IMR-90 (cell line): ENCODE measurements around the gene CTNNA2. TPM values are rescaled to one million over a fixed set of nuclear protein-coding genes. Genes with fewer than 3 reads are reported as not detected.

Experiments used
- ATAC-seq: fragments of 200-7000 bp; cut with Tn5 transposase; 2 replicates; pipeline ENCODE4 v1.9.1; 2020; ENCODE audit warnings: low read depth, mild to moderate bottlenecking, moderate library complexity
- BruUV-seq: library from RNA; stranded (reverse); fragments of 400-500 nt; replicated peaks from 2 replicates; lab custom pipeline; 2021; lab: Mats Ljungman, UMichigan
- CTCF ChIA-PET: fragments of 300-600 bp; formaldehyde crosslinking; extraction: SDS; loops from one replicate; lab custom pipeline; 2021; ENCODE audit warnings: antibody characterized with exemption; lab: Yijun Ruan, JAX
- POLR2A ChIA-PET: fragments of 300-600 bp; sonication (Branson Sonifier 250); formaldehyde crosslinking; loops from one replicate; lab custom pipeline; 2022; ENCODE audit warnings: antibody characterized with exemption; ENCODE audit not compliant: unreplicated experiment; lab: Charles Lee
- DNase-seq: peaks from one replicate; pipeline ENCODE4 v3.0.0; 2013
- H2AFZ ChIP-seq: replicated peaks from 2 replicates; pipeline ENCODE3; 2013; ENCODE audit warnings: low read length, mild to moderate bottlenecking; ENCODE audit not compliant: poor library complexity
- H2AK5ac ChIP-seq: 2 replicates; pipeline ENCODE4 v1.6.1; 2013; ENCODE audit warnings: low read depth, low read length, inconsistent platforms
- H2AK9ac ChIP-seq: replicated peaks from 2 replicates; pipeline ENCODE3; 2013; ENCODE audit warnings: mild to moderate bottlenecking, low read depth, low read length, moderate library complexity; ENCODE audit not compliant: poor library complexity
- H2BK120ac ChIP-seq: 2 replicates; pipeline ENCODE4 v1.6.1; 2013; ENCODE audit warnings: low read depth, low read length, inconsistent platforms
- H2BK15ac ChIP-seq: 3 replicates; pipeline ENCODE4 v1.6.1; 2013; ENCODE audit warnings: low read depth, low read length, inconsistent platforms
- H2BK20ac ChIP-seq: 2 replicates; pipeline ENCODE4 v1.6.1; 2013; ENCODE audit warnings: low read depth, mild to moderate bottlenecking, inconsistent platforms, low read length, moderate library complexity
- H2BK5ac ChIP-seq: 2 replicates; pipeline ENCODE4 v1.6.1; 2013; ENCODE audit warnings: mild to moderate bottlenecking, low read depth, low read length, inconsistent platforms; ENCODE audit not compliant: poor library complexity, severe bottlenecking
- H3K14ac ChIP-seq: replicated peaks from 2 replicates; pipeline ENCODE4 v1.6.1; 2013; ENCODE audit warnings: low read depth, low read length, inconsistent platforms
- H3K18ac ChIP-seq: 2 replicates; pipeline ENCODE4 v1.6.1; 2013; ENCODE audit warnings: low read depth, low read length, control low read depth
- H3K23ac ChIP-seq: 2 replicates; pipeline ENCODE4 v1.6.1; 2013; ENCODE audit warnings: low read depth, low read length, inconsistent platforms
- H3K27ac ChIP-seq: 2 replicates; pipeline ENCODE4 v1.5.1; 2013; ENCODE audit warnings: mild to moderate bottlenecking, control low read depth, low read length; ENCODE audit not compliant: insufficient read depth
- H3K27me3 ChIP-seq: 2 replicates; pipeline ENCODE4 v1.6.1; 2013; ENCODE audit warnings: low read length; ENCODE audit not compliant: control insufficient read depth, insufficient read depth
- H3K36me3 ChIP-seq: 2 replicates; pipeline ENCODE4 v1.6.1; 2013; ENCODE audit warnings: low read length, mixed read lengths; ENCODE audit not compliant: control insufficient read depth, insufficient read depth
- H3K4ac ChIP-seq: 2 replicates; pipeline ENCODE4 v1.6.1; 2013; ENCODE audit warnings: low read depth, low read length, inconsistent platforms
- H3K4me1 ChIP-seq: 2 replicates; pipeline ENCODE4 v1.6.1; 2013; ENCODE audit warnings: low read length, mixed read lengths; ENCODE audit not compliant: control insufficient read depth, insufficient read depth
- H3K4me2 ChIP-seq: 2 replicates; pipeline ENCODE4 v1.6.1; 2013; ENCODE audit warnings: low read depth, mild to moderate bottlenecking, control low read depth, low read length, moderate library complexity
- H3K4me3 ChIP-seq: 2 replicates; pipeline ENCODE4 v1.5.1; 2013; ENCODE audit warnings: low read depth, mild to moderate bottlenecking, control low read depth, low read length, moderate library complexity; ENCODE audit not compliant: insufficient read depth
- H3K56ac ChIP-seq: 2 replicates; pipeline ENCODE4 v1.6.1; 2013; ENCODE audit warnings: low read length, inconsistent platforms; ENCODE audit not compliant: insufficient read depth; ENCODE audit errors: extremely low read depth
- H3K79me1 ChIP-seq, 2 experiments: 2 replicates each; pipeline ENCODE4 v1.6.1; 2013; ENCODE audit warnings: low read length in 2 of 2, inconsistent platforms in 1 of 2, low read depth in 1 of 2
- H3K9ac ChIP-seq: 2 replicates; pipeline ENCODE4 v1.6.1; 2013; ENCODE audit warnings: low read depth, low read length, control low read depth
- H3K9me1 ChIP-seq: 2 replicates; pipeline ENCODE4 v1.6.1; 2013; ENCODE audit warnings: low read length, inconsistent platforms; ENCODE audit not compliant: insufficient read depth
- H3K9me3 ChIP-seq: 2 replicates; pipeline ENCODE4 v1.6.1; 2013; ENCODE audit warnings: low read length; ENCODE audit not compliant: control insufficient read depth, insufficient read depth
- H4K20me1 ChIP-seq: 2 replicates; pipeline ENCODE4 v1.6.1; 2013; ENCODE audit warnings: low read length, inconsistent platforms; ENCODE audit not compliant: insufficient read depth
- H4K5ac ChIP-seq: 2 replicates; pipeline ENCODE4 v1.6.1; 2013; ENCODE audit warnings: mild to moderate bottlenecking, low read depth, low read length, control low read depth
- H4K8ac ChIP-seq, 2 experiments: 2 replicates each; pipeline ENCODE4 v1.6.1; 2013; ENCODE audit warnings: low read depth in 2 of 2, low read length in 2 of 2, control low read depth in 1 of 2, inconsistent platforms in 1 of 2
- H4K91ac ChIP-seq: 2 replicates; pipeline ENCODE4 v1.6.1; 2013; ENCODE audit warnings: low read depth, low read length, inconsistent platforms; ENCODE audit not compliant: insufficient read depth
- BHLHE40 ChIP-seq: fragments of 150-350 bp; IDR thresholded peaks from 2 replicates; pipeline ENCODE4 v1.6.1; 2016; ENCODE audit warnings: mild to moderate bottlenecking, low read depth, low read length
- CEBPB ChIP-seq: IDR thresholded peaks from 2 replicates; pipeline ENCODE4 v1.6.1; 2012; ENCODE audit warnings: low read depth, low read length, improper control_type of control experiment
- ELK1 ChIP-seq: fragments of 150-350 bp; IDR thresholded peaks from 2 replicates; pipeline ENCODE4 v1.6.1; 2016; ENCODE audit warnings: low read depth, mild to moderate bottlenecking, low read length, moderate library complexity, borderline replicate concordance
- FOS ChIP-seq: fragments of 150-350 bp; IDR thresholded peaks from 2 replicates; pipeline ENCODE4 v1.6.1; 2016; ENCODE audit warnings: low read depth, low read length
- MAFK ChIP-seq: IDR thresholded peaks from 2 replicates; pipeline ENCODE4 v1.6.1; 2012; ENCODE audit warnings: low read depth, low read length, improper control_type of control experiment
- MXI1 ChIP-seq: IDR thresholded peaks from 2 replicates; pipeline ENCODE4 v1.6.1; 2012; ENCODE audit warnings: low read depth, mild to moderate bottlenecking, low read length, moderate library complexity, borderline replicate concordance
- NFE2L2 ChIP-seq: fragments of 150-350 bp; IDR thresholded peaks from 2 replicates; pipeline ENCODE4 v1.6.1; 2016; ENCODE audit warnings: low read depth, mild to moderate bottlenecking, low read length
- POLR2A ChIP-seq: IDR thresholded peaks from 2 replicates; pipeline ENCODE4 v1.6.1; 2012; ENCODE audit warnings: mild to moderate bottlenecking, low read depth, low read length
- dilution Hi-C: fragments of 300-500 bp; cut with HindIII; formaldehyde crosslinking; loops from one replicate; pipeline ENCODE4 v1.14.3; 2018; ENCODE audit warnings: low sequenced_read_pairs; ENCODE audit not compliant: unreplicated experiment
- in situ Hi-C: fragments of 300-500 bp; cut with MboI; formaldehyde crosslinking; loops from 3 replicates; pipeline ENCODE4 v1.14.3; 2019; ENCODE audit warnings: low sequenced_read_pairs, inconsistent platforms, mixed read lengths
- intact Hi-C: fragments of 100-400 bp; cut with micrococcal nuclease; formaldehyde crosslinking; loops from 2 replicates; pipeline ENCODE4 v1.10.0; 2022
- polyA plus RNA-seq, 3 experiments: library from polyadenylated mRNA; depleted of rRNA; stranded (reverse); fragments of >200 nt; gene quantifications; 2 replicates each; pipeline ENCODE4 v1.2.3, GENCODE V29; 2012; ENCODE audit warnings: low replicate concordance in 1 of 3
- total RNA-seq: library from RNA; depleted of rRNA; stranded (reverse); fragments of >200 nt; gene quantifications from 2 replicates; pipeline ENCODE4 v1.2.3, GENCODE V29; 2012

CTNNA2 gene
- total and polyA plus RNA-seq, 2 of the 4 experiments (the other 2 are of a cell fraction): not detected

GRCh38 chr2:80217446-80217845, 704.6 kb downstream of the CTNNA2 start:
- Histone ChIP-seq H4K8ac (no peak overlapping the region), H3K23ac (no peak overlapping the region), H3K27me3 (no peaks in the 10 kb centered on the region), H2BK120ac (no peak overlapping the region), H3K56ac (no peak overlapping the region), H2AFZ (no peak overlapping the region), H3K4ac (no peak overlapping the region), H3K27ac (no peak overlapping the region), H4K20me1 (no peaks in the 10 kb centered on the region), H3K18ac (no peak overlapping the region), H2AK5ac (no peak overlapping the region), H3K4me2 (no peak overlapping the region), H2BK20ac (no peak overlapping the region), H4K91ac (no peak overlapping the region), H3K4me1 (no peaks in the 10 kb centered on the region), H4K5ac (no peak overlapping the region), H3K4me3 (no peak overlapping the region), H3K9ac (no peak overlapping the region), H3K79me1 (no peaks in the 10 kb centered on the region), H2BK5ac (no peak overlapping the region), H3K9me1 (no peaks in the 10 kb centered on the region), H3K9me3 (no peaks in the 10 kb centered on the region), H3K14ac (no peak overlapping the region), H2BK15ac (no peak overlapping the region), H2AK9ac (no peak overlapping the region), H3K36me3 (no peaks in the 10 kb centered on the region)
- no TSS peak for BruUV-seq
- ATAC-seq (no peak), DNase-seq (no peak)
- ChIA-PET POLR2A (no interaction called here), CTCF (no interaction called here)
- dilution Hi-C loops: no loop called here
- no peak for TF ChIP-seq POLR2A
- no peak for TF ChIP-seq MXI1
- TF ChIP-seq MAFK: peak; percentile 45; the same call in 1 of the 2 replicates
- TF ChIP-seq NFE2L2: no peak
- TF ChIP-seq FOS: no peak
- TF ChIP-seq BHLHE40: no peak
- TF ChIP-seq ELK1: no peak
- no peak for TF ChIP-seq CEBPB
- intact Hi-C loops: no loop called here
- in situ Hi-C loops: no loop called here
